ENCODE measurements around the gene CHSY1.

GRCh38 chr15:101213570-101213969 is 38.3 kb downstream of the CHSY1 start:
- no peak for TF ChIP-seq CTCF (IDR thresholded peaks at IDR 0.05)
- TF ChIP-seq POLR2A (IDR thresholded peaks at IDR 0.05), result no peak
- TF ChIP-seq EP300 (IDR thresholded peaks at IDR 0.05), result no peak
- no peak for TF ChIP-seq POLR2AphosphoS5 (IDR thresholded peaks at IDR 0.05)

Data from stomach (tissue), 4 donors.